ENCODE measurements around the gene BTBD7. TPM values are rescaled to one million over a fixed set of nuclear protein-coding genes. Genes with fewer than 3 reads are reported as not detected.
A peak's percentile ranks its signal among the peaks of the same experiment; 100 is the strongest.

BTBD7 gene
- total and polyA plus RNA-seq, 8 donors = 6.3 to 21.6 (median 13.8) TPM

DNA sequence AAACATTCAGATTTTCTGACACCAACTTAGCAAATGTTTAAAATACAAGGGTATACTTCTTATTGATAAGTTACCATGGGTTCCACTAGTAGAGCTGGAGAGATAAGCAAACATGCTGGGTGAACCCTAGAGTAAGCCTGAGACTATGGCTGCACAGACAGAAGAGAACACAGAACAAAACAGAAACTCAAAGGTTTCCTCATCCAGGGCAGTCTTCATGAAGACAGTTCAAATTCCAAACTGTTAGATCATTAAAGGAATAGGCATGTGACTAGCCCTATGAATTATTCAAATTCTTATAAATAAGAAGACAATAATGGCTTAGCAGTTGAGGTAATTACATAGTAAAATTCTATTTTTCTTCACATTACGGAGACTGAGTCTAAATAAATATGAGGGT is 28.1 kb downstream of the BTBD7 start:
- TF ChIP-seq, protein P1, sequence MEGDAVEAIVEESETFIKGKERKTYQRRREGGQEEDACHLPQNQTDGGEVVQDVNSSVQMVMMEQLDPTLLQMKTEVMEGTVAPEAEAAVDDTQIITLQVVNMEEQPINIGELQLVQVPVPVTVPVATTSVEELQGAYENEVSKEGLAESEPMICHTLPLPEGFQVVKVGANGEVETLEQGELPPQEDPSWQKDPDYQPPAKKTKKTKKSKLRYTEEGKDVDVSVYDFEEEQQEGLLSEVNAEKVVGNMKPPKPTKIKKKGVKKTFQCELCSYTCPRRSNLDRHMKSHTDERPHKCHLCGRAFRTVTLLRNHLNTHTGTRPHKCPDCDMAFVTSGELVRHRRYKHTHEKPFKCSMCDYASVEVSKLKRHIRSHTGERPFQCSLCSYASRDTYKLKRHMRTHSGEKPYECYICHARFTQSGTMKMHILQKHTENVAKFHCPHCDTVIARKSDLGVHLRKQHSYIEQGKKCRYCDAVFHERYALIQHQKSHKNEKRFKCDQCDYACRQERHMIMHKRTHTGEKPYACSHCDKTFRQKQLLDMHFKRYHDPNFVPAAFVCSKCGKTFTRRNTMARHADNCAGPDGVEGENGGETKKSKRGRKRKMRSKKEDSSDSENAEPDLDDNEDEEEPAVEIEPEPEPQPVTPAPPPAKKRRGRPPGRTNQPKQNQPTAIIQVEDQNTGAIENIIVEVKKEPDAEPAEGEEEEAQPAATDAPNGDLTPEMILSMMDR (IDR thresholded peaks at IDR 0.05) = no peak
- Histone ChIP-seq H3K27me3 (no peaks in the 10 kb centered on the region), H3K36me3 (no peaks in the 10 kb centered on the region), H3K27ac (no peak overlapping the region), H3K4me3 (no peak overlapping the region), H3K9me3 (no peaks in the 10 kb centered on the region), H3K4me1 (peaks cover 0 to 6% (median 4%) of the 10 kb centered on the region in 3 donors)
- ATAC-seq (no peak), FAIRE-seq (no peak), DNase-seq (no peak)
- intact Hi-C loops (cut with DNase I) = no loop called here
- WGBS, 2 donors = 98 to 100% methylated on average over 1 of the region's 1 CpG

DNA sequence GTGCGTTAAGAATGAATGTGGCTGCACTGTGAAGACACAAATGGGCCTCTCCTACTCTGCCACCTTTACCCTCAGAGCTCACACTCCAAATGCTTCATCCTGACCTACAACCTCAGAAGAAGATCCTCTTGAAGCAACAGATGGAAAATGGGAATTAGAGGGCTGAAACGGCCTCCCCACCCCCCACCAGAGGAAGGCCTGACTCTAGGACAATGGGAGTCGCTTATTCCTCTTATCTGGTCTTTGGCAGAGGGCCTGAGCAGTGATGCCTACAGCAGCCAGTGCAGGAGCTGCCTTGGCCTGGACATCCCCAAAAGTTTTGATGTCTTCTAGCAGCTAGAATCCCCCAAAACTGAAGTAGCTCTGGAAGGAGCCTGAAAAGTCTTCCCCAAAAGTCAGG is 29.2 kb downstream of the BTBD7 start:
- H3K36me3 ChIP-seq = no peaks in the 10 kb centered on the region
- TF ChIP-seq, protein P1 (IDR thresholded peaks at IDR 0.05) = no peak
- DNase-seq (no peak), ATAC-seq (no peak), FAIRE-seq (no peak)
- H3K4me1 ChIP-seq = no peaks in the 10 kb centered on the region
- H3K27me3 ChIP-seq = no peaks in the 10 kb centered on the region
- WGBS, 2 donors = 52 to 64% methylated on average over 3 of the region's 3 CpGs
- intact Hi-C loops (cut with DNase I) = no loop called here
- no peaks in the 10 kb centered on the region for H3K9me3 ChIP-seq
- no peak overlapping the region for H3K27ac ChIP-seq
- H3K4me3 ChIP-seq = no peak overlapping the region

DNA sequence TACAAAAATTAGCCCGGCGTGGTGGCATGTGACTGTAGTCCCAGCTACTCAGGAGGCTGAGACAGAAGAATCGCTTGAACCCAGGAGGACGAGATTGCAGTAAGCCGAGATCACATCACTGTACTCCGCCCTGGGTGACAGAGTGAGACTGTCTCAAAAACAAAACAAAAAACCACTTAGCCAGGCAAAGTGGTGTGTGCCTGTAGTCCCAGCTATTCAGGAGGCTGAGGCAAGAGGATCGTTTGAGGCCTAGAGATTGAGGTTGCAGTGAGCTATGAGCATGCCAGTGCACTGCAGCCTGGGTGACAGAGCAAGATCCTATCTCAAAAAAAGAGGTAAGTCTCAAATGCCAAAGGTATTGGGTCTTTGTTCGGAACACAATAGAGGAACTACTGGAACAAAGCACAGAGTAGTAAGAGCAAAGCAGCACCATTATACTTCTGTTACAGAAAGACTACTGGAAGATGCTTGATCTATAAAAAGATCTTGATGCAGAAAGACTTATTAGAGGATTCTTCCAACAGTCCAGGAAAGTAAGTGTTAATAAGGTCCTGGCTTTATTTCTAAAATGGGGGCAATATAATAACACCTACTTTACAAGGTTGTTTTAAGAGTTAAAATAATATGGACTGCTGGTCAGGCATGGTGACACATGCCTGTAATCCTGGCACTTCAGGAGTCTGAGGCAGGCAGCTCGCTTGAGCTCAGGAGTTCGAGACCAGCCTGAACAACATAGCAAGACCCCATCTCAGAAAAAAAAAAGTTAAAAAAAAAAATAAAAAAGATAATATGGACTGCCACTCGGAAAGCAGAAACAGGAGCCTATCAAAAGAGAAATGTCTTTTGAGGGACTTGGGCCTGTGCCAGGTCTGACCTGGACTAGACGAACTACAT is 29.9 kb downstream of the BTBD7 start:
- TF ChIP-seq, protein P1 (IDR thresholded peaks at IDR 0.05) = no peak
- 90 to 94% methylated on average over 12 of the region's 12 CpGs for WGBS, 2 donors
- intact Hi-C loops (cut with DNase I) = no loop called here
- no peaks in the 10 kb centered on the region for H3K36me3 ChIP-seq
- no peak overlapping the region for H3K4me3 ChIP-seq
- ATAC-seq (no peak), DNase-seq (no peak), FAIRE-seq (no peak)
- no peak overlapping the region for H3K27ac ChIP-seq
- H3K27me3 ChIP-seq = no peaks in the 10 kb centered on the region
- no peaks in the 10 kb centered on the region for H3K4me1 ChIP-seq
- no peaks in the 10 kb centered on the region for H3K9me3 ChIP-seq

DNA sequence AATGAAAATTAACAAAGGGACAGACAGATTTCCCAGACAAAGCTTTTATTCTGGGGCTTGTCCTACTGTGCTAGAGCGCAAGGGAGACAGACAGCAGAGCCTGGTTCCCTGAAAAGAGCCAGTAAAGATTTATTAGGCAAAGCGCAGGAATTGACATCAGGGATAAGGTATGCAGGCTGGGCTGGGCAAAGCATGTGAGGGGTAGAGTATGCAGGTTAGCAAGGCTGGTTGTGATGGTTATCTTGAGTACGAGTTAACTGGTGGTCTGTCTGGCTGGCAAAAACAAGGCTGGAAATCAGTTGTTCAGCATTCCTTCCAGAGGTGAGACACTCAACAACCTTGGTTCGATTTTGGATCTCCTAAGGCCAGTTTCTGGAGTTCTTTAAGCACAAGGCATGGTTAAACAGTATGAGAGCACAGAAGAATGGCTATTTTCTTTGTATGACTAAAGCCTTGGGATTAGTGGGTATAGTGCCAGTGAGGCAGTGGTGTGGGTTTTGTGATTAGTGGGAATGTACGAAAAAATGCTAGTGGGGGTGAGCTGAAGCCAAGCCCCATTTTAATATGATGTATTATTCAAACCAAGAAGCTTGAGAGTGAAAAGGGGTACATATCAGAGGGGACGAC is 30.9 kb downstream of the BTBD7 start:
- no peak for DNase-seq
- ATAC-seq = peak in 2 of 4 donors; percentile 29 to 41
- no peak overlapping the region for H3K4me3 ChIP-seq

More for the DNA sequence above, 30.9 kb downstream of the BTBD7 start:
- TF ChIP-seq, protein P1 (IDR thresholded peaks at IDR 0.05) = no peak
- no peak for FAIRE-seq
- Histone ChIP-seq H3K36me3 (no peaks in the 10 kb centered on the region), H3K4me1 (no peaks in the 10 kb centered on the region), H3K9me3 (no peaks in the 10 kb centered on the region), H3K27me3 (no peaks in the 10 kb centered on the region), H3K27ac (no peak overlapping the region)
- 82 to 84% methylated on average over 6 of the region's 6 CpGs for WGBS, 2 donors
- intact Hi-C loops (cut with DNase I) = no loop called here

Measured in pancreas (tissue), 10 donors.